Hematopoietic multipotent progenitor cell (in vitro differentiated cells): Measurements from ENCODE around the gene HRNR. TPM values are rescaled to one million over a fixed set of nuclear protein-coding genes. Genes with fewer than 3 reads are reported as not detected.

Experiments used
- DNase-seq, 3 donors: peaks; one replicate each; pipeline ENCODE4 v3.0.0-alpha.2; 2011 to 2015; ENCODE audit warnings: low read depth in 2 of 3, low spot score in 2 of 3
- total RNA-seq: library from RNA; depleted of rRNA; stranded (reverse); fragments of >200 nt; gene quantifications from one replicate; pipeline ENCODE4 v1.2.3, GENCODE V29; 2012

Gene HRNR
- total RNA-seq, 1 donor = under 0.01 TPM

GRCh38 chr1:152189657-152190442, 34.1 kb downstream of the HRNR start:
- DNase-seq = peak in 2 of 3 donors; percentile 62 to 83

- peak; percentile 61 to 81 (median 73) for DNase-seq
These were observed 35.1 kb downstream of the HRNR start for GRCh38 chr1:152188673-152189591.

GRCh38 chr1:152186556-152187285, 37.3 kb downstream of the HRNR start:
- no peak for DNase-seq

GRCh38 chr1:152185544-152186391, 38.2 kb downstream of the HRNR start:
- peak in 2 of 3 donors; percentile 36 to 62 for DNase-seq

GRCh38 chr1:152182944-152183361, 41.0 kb downstream of the HRNR start:
- DNase-seq = no peak

- peak in 1 of 3 donors; percentile 48 for DNase-seq
These were observed 41.6 kb downstream of the HRNR start for GRCh38 chr1:152182431-152182830.

GRCh38 chr1:152179566-152179965, 44.4 kb downstream of the HRNR start:
- no peak for DNase-seq

GRCh38 chr1:152170287-152170905, 53.6 kb downstream of the HRNR start:
- DNase-seq = peak in 1 of 3 donors; percentile 11

- no peak for DNase-seq
These were observed 54.5 kb downstream of the HRNR start for GRCh38 chr1:152169366-152170025.

- no peak for DNase-seq
These were observed 55.5 kb downstream of the HRNR start for GRCh38 chr1:152168535-152168868.

GRCh38 chr1:152167835-152168534, 56.0 kb downstream of the HRNR start:
- DNase-seq = peak in 2 of 3 donors; percentile 63 to 83

- no peak for DNase-seq
These were observed 57.0 kb downstream of the HRNR start for GRCh38 chr1:152166966-152167365.

GRCh38 chr1:152165286-152166077, 58.5 kb downstream of the HRNR start:
- no peak for DNase-seq

GRCh38 chr1:152164517-152165136, 59.4 kb downstream of the HRNR start:
- DNase-seq = peak in 1 of 3 donors; percentile 26

GRCh38 chr1:152162792-152163463, 61.1 kb downstream of the HRNR start:
- no peak for DNase-seq
